Ascending aorta (tissue), 2 donors: ENCODE data around the gene TIMM10B. TPM values are rescaled to one million over a fixed set of nuclear protein-coding genes. Genes with fewer than 3 reads are reported as not detected.

ENCODE experiments used
- DNase-seq, 2 donors: peaks; one replicate each; pipeline ENCODE4 v3.0.0-alpha.2; 2019; ENCODE audit warnings: low spot score in 2 of 2
- H3K27ac ChIP-seq, 2 donors: fragments of 200-600 bp; sonication (generic); one replicate each; pipeline ENCODE4 v1.5.1; 2016 to 2017; ENCODE audit warnings: mild to moderate bottlenecking in 1 of 2
- H3K27me3 ChIP-seq: fragments of 200-600 bp; sonication (generic); one replicate; pipeline ENCODE4 v1.5.1; 2017
- H3K36me3 ChIP-seq, 2 donors: fragments of 200-600 bp; sonication (generic); one replicate each; pipeline ENCODE4 v1.5.1; 2016
- H3K4me1 ChIP-seq, 2 donors: fragments of 200-600 bp; sonication (generic); one replicate each; pipeline ENCODE4 v1.5.1; 2016 to 2017; ENCODE audit warnings: mild to moderate bottlenecking in 1 of 2
- H3K4me3 ChIP-seq, 2 donors: fragments of 200-600 bp; sonication (generic); one replicate each; pipeline ENCODE4 v1.5.1; 2016 to 2017; ENCODE audit warnings: mild to moderate bottlenecking in 1 of 2
- H3K9me3 ChIP-seq, 2 donors: fragments of 200-600 bp; sonication (generic); one replicate each; pipeline ENCODE4 v1.5.1; 2016
- CTCF ChIP-seq, 3 experiments: fragments of 200-600 bp in 2 of 3; fragments of 450-650 bp in 1 of 3; sonication (generic) in 2 of 3; IDR thresholded peaks; one replicate each; pipeline ENCODE4 v1.5.1; 2016 to 2019; ENCODE audit warnings: antibody characterized with exemption in 3 of 3, mild to moderate bottlenecking in 1 of 3, moderate library complexity in 1 of 3
- intact Hi-C: fragments of 100-400 bp; cut with DNase I; formaldehyde crosslinking; loops from one replicate; pipeline ENCODE4 v1.15.1; 2023
- total RNA-seq: library from RNA; depleted of rRNA; stranded (reverse); fragments of >200 nt; gene quantifications from one replicate; pipeline ENCODE4 v1.1.0, GENCODE V29; 2016

TIMM10B gene
- total RNA-seq, 1 donor from 2014 or later: 19.2 TPM

GRCh38 chr11:6529266-6529665, 48.0 kb downstream of the TIMM10B start:
- H3K4me3 ChIP-seq: no peak overlapping the region
- H3K27me3 ChIP-seq: no peaks in the 10 kb centered on the region
- peaks cover 14 to 18% of the 10 kb centered on the region in 2 donors for H3K36me3 ChIP-seq
- no peak for TF ChIP-seq CTCF (IDR thresholded peaks at IDR 0.05)
- intact Hi-C loops: no loop called here
- H3K9me3 ChIP-seq: no peaks in the 10 kb centered on the region
- H3K4me1 ChIP-seq: no peaks in the 10 kb centered on the region
- no peak for DNase-seq
- no peak overlapping the region for H3K27ac ChIP-seq

GRCh38 chr11:6530848-6531247, 49.5 kb downstream of the TIMM10B start:
- H3K4me3 ChIP-seq: no peak overlapping the region
- H3K9me3 ChIP-seq: no peaks in the 10 kb centered on the region
- no peaks in the 10 kb centered on the region for H3K4me1 ChIP-seq
- H3K27ac ChIP-seq: no peak overlapping the region
- TF ChIP-seq CTCF (IDR thresholded peaks at IDR 0.05): no peak
- peaks cover 14 to 18% of the 10 kb centered on the region in 2 donors for H3K36me3 ChIP-seq
- intact Hi-C loops: loop anchor here (2.0 to 5.0 kb wide), 3 partner anchors 72 to 176 kb away; partner anchors contain the start of genes ILK, MRPL17 and RRP8
- H3K27me3 ChIP-seq: no peaks in the 10 kb centered on the region
- DNase-seq: no peak

DNA sequence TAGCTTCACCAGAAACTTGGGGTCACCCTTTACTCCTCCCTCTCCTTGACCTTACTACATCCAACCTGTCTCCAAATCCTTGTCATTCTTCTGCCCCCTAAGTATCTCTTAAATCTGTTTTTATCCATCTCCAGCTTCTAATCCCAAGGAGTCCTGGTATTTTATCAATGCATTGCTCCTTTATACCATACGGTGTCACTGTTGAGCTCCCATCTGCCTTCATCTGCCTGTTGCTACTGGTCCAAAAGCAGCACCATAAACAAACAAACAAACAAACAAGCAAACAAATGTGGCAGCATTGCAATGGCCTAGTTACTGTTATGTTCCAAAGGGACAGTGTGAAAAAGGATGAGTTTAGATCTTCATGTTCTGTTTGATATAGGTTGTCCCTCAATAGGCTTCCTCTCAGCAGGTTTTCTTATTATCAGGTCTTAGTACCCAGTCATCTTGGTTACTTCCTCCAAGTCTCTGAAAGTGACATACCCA, 50.0 kb downstream of the TIMM10B start:
- Histone ChIP-seq H3K4me1 (no peaks in the 10 kb centered on the region), H3K36me3 (peaks cover 14 to 18% of the 10 kb centered on the region in 2 donors), H3K27ac (no peak overlapping the region), H3K9me3 (no peaks in the 10 kb centered on the region), H3K27me3 (no peaks in the 10 kb centered on the region), H3K4me3 (no peak overlapping the region)
- TF ChIP-seq CTCF (IDR thresholded peaks at IDR 0.05): peak; percentile 67 to 70 (median 70)
- no peak for DNase-seq
- intact Hi-C loops: loop anchor here (2.0 to 5.0 kb wide), 3 partner anchors 71 to 175 kb away; partner anchors contain the start of genes ILK, MRPL17 and RRP8

Other genes with a start within 250 kb of the TIMM10B start
- 31.9 TPM for gene FHIP1B, start 246.9 kb upstream of the TIMM10B start, total RNA-seq
- not detected for gene CNGA4, start 242.4 kb upstream of the TIMM10B start, total RNA-seq
- not detected for gene CCKBR, start 221.7 kb upstream of the TIMM10B start, total RNA-seq
- gene CAVIN3, start 161.0 kb upstream of the TIMM10B start, total RNA-seq: 596 TPM
- 48.6 TPM for gene SMPD1, start 91.0 kb upstream of the TIMM10B start, total RNA-seq
- gene APBB1, start 62.4 kb upstream of the TIMM10B start, total RNA-seq: 29.2 TPM
- 16.8 TPM for gene HPX, start 40.5 kb upstream of the TIMM10B start, total RNA-seq
- gene TRIM3, start 7.6 kb upstream of the TIMM10B start, total RNA-seq: 33.8 TPM
- 87.8 TPM for gene ARFIP2, start 170 bp upstream of the TIMM10B start, total RNA-seq
- 2.3 TPM for gene DNHD1, start 15.8 kb downstream of the TIMM10B start, total RNA-seq
- 9.2 TPM for gene RRP8, start 122.1 kb downstream of the TIMM10B start, total RNA-seq
- gene ILK, start 122.3 kb downstream of the TIMM10B start, total RNA-seq: 183 TPM
- 76.0 TPM for gene TAF10, start 130.7 kb downstream of the TIMM10B start, total RNA-seq
- 96.7 TPM for gene TPP1, start 137.9 kb downstream of the TIMM10B start, total RNA-seq
- gene DCHS1, start 174.3 kb downstream of the TIMM10B start, total RNA-seq: 58.0 TPM
- 12.9 TPM for gene MRPL17, start 201.8 kb downstream of the TIMM10B start, total RNA-seq